ENCODE measurements around the gene IGSF21.

Gene IGSF21

GRCh38 chr1:18217398-18218043 is 109.9 kb downstream of the IGSF21 start:
- Histone ChIP-seq H3K9ac (ENCODE audit: low read length) (no peak overlapping the region), H3K9me2 (replicated peaks; ENCODE audit: insufficient read depth, low read length) (no peaks in the 10 kb centered on the region), H3K9me3 (replicated peaks; ENCODE audit: insufficient read depth, low read length) (no peaks in the 10 kb centered on the region), H3K4me2 (ENCODE audit: low read depth, low read length) (no peak overlapping the region), H3F3A (ENCODE audit: insufficient read depth, low read length) (no peaks in the 10 kb centered on the region), H3K4me3 (ENCODE audit: low read length) (no peak overlapping the region), H3K27ac (ENCODE audit: low read length) (no peak overlapping the region), H2AFZ (ENCODE audit: low read length) (no peak overlapping the region), H3K36me3 (replicated peaks; ENCODE audit: insufficient read depth, low read length) (no peaks in the 10 kb centered on the region), H3K27me3 (replicated peaks; ENCODE audit: insufficient read depth, low read length) (peaks cover 89% of the 10 kb centered on the region), H3K4me1 (ENCODE audit: low read length) (no peaks in the 10 kb centered on the region), H4K20me1 (ENCODE audit: insufficient read depth, low read length) (no peaks in the 10 kb centered on the region), H3K79me2 (ENCODE audit: low read length) (no peaks in the 10 kb centered on the region)
- peak; percentile 21 for DNase-seq
- peak; percentile 47 for TF ChIP-seq CTCF (IDR thresholded peaks at IDR 0.05; ENCODE audit: low read length)
- TF ChIP-seq EZH2 (optimal IDR thresholded peaks at IDR 0.05; ENCODE audit: low read depth, low read length) = no peak

GRCh38 chr1:18229625-18230024 is 122.0 kb downstream of the IGSF21 start:
- Histone ChIP-seq H3K9ac (ENCODE audit: low read length) (no peak overlapping the region), H3K79me2 (ENCODE audit: low read length) (no peaks in the 10 kb centered on the region), H3K9me3 (replicated peaks; ENCODE audit: insufficient read depth, low read length) (no peaks in the 10 kb centered on the region), H3K4me1 (ENCODE audit: low read length) (no peaks in the 10 kb centered on the region), H4K20me1 (ENCODE audit: insufficient read depth, low read length) (no peaks in the 10 kb centered on the region), H2AFZ (ENCODE audit: low read length) (no peak overlapping the region), H3K4me2 (ENCODE audit: low read depth, low read length) (no peak overlapping the region), H3K4me3 (ENCODE audit: low read length) (no peak overlapping the region), H3F3A (ENCODE audit: insufficient read depth, low read length) (no peaks in the 10 kb centered on the region), H3K36me3 (replicated peaks; ENCODE audit: insufficient read depth, low read length) (no peaks in the 10 kb centered on the region), H3K27ac (ENCODE audit: low read length) (no peak overlapping the region), H3K27me3 (replicated peaks; ENCODE audit: insufficient read depth, low read length) (peaks cover 44% of the 10 kb centered on the region), H3K9me2 (replicated peaks; ENCODE audit: insufficient read depth, low read length) (no peaks in the 10 kb centered on the region)
- DNase-seq = no peak
- no peak for TF ChIP-seq EZH2 (optimal IDR thresholded peaks at IDR 0.05; ENCODE audit: low read depth, low read length)
- TF ChIP-seq CTCF (IDR thresholded peaks at IDR 0.05; ENCODE audit: low read length) = no peak
- no peak for TF ChIP-seq EZH2phosphoT487 (IDR thresholded peaks at IDR 0.05; ENCODE audit: low read length)

GRCh38 chr1:18230321-18230720 is 122.7 kb downstream of the IGSF21 start:
- Histone ChIP-seq H3K9me2 (replicated peaks; ENCODE audit: insufficient read depth, low read length) (no peaks in the 10 kb centered on the region), H3K4me1 (ENCODE audit: low read length) (no peaks in the 10 kb centered on the region), H4K20me1 (ENCODE audit: insufficient read depth, low read length) (no peaks in the 10 kb centered on the region), H3K9ac (ENCODE audit: low read length) (no peak overlapping the region), H3K4me2 (ENCODE audit: low read depth, low read length) (no peak overlapping the region), H3K79me2 (ENCODE audit: low read length) (no peaks in the 10 kb centered on the region), H3K9me3 (replicated peaks; ENCODE audit: insufficient read depth, low read length) (no peaks in the 10 kb centered on the region), H3K27ac (ENCODE audit: low read length) (no peak overlapping the region), H3K36me3 (replicated peaks; ENCODE audit: insufficient read depth, low read length) (no peaks in the 10 kb centered on the region), H3F3A (ENCODE audit: insufficient read depth, low read length) (no peaks in the 10 kb centered on the region), H2AFZ (ENCODE audit: low read length) (no peak overlapping the region), H3K4me3 (ENCODE audit: low read length) (no peak overlapping the region), H3K27me3 (replicated peaks; ENCODE audit: insufficient read depth, low read length) (peaks cover 40% of the 10 kb centered on the region)
- TF ChIP-seq EZH2phosphoT487 (IDR thresholded peaks at IDR 0.05; ENCODE audit: low read length) = no peak
- no peak for TF ChIP-seq EZH2 (optimal IDR thresholded peaks at IDR 0.05; ENCODE audit: low read depth, low read length)
- TF ChIP-seq CTCF (IDR thresholded peaks at IDR 0.05; ENCODE audit: low read length) = no peak
- DNase-seq = no peak
